T-cell (primary cell): Measurements from ENCODE around the gene KLHL35. TPM values are rescaled to one million over a fixed set of nuclear protein-coding genes. Genes with fewer than 3 reads are reported as not detected.
"Not testable (repeated sequence)": the region's sequence is repeated elsewhere in the genome, so short reads cannot be mapped to it uniquely, and the experiment has no call there.

Source experiments
- ATAC-seq, 4 experiments: fragments of 200-7000 bp in 3 of 4; fragments of 150-1000 bp in 1 of 4; cut with Tn5 transposase; replicated peaks in 1 of 4; 1 replicate in 3 of 4; 2 replicates in 1 of 4; pipeline ENCODE4 v1.10.0; 2021; ENCODE audit warnings: moderate library complexity in 3 of 4, mild to moderate bottlenecking in 2 of 4, moderate number of reproducible peaks in 1 of 4
- CTCF ChIA-PET, 2 donors: fragments of 300-600 bp; sonication (Branson Sonifier 250); formaldehyde crosslinking; loops; one replicate each; lab custom pipeline; 2022; ENCODE audit warnings: antibody characterized with exemption in 2 of 2; lab: Charles Lee
- POLR2A ChIA-PET, 2 donors: fragments of 300-600 bp; sonication (Branson Sonifier 250); formaldehyde crosslinking; loops; one replicate each; lab custom pipeline; 2022; ENCODE audit warnings: antibody characterized with exemption in 2 of 2; lab: Charles Lee
- DNase-seq, 35 experiments: peaks; one replicate each; pipeline versions ENCODE4 v3.0.0 to v3.0.0-alpha.2; 2013 to 2023
- H3K27ac ChIP-seq: one replicate; pipeline ENCODE4 v1.5.1; 2013; ENCODE audit warnings: low read length
- H3K27me3 ChIP-seq, 2 experiments: replicated peaks in 1 of 2; 1 replicate in 1 of 2; 2 replicates in 1 of 2; pipeline versions ENCODE4 v1.6.1 to v1.7.0; 2013; ENCODE audit warnings: low read length in 1 of 2, mixed read lengths in 1 of 2; ENCODE audit not compliant: control insufficient read depth in 2 of 2, insufficient read depth in 2 of 2; ENCODE audit errors: extremely low read depth in 1 of 2
- H3K36me3 ChIP-seq, 2 donors: 1 replicate in 1 of 2; 2 replicates in 1 of 2; pipeline versions ENCODE4 v1.6.1 to v1.7.0; 2013; ENCODE audit warnings: low read length in 1 of 2; ENCODE audit not compliant: control insufficient read depth in 2 of 2, insufficient read depth in 1 of 2; ENCODE audit errors: extremely low read depth in 1 of 2
- H3K4me1 ChIP-seq, 2 experiments: 1 replicate in 1 of 2; 2 replicates in 1 of 2; pipeline versions ENCODE4 v1.6.1 to v1.7.0; 2013; ENCODE audit warnings: low read length in 2 of 2, mixed read lengths in 1 of 2; ENCODE audit not compliant: insufficient read depth in 2 of 2, control insufficient read depth in 1 of 2; ENCODE audit errors: extremely low read depth in 1 of 2
- H3K4me3 ChIP-seq, 2 donors: 1 replicate in 1 of 2; 2 replicates in 1 of 2; pipeline versions ENCODE4 v1.5.1 to v1.7.0; 2013; ENCODE audit warnings: mild to moderate bottlenecking in 2 of 2, low read length in 1 of 2, moderate library complexity in 1 of 2; ENCODE audit not compliant: control insufficient read depth in 1 of 2; ENCODE audit errors: extremely low read depth in 1 of 2
- H3K9me3 ChIP-seq: 2 replicates; pipeline ENCODE4 v1.7.0; 2013
- H3K27ac Mint-ChIP-seq, 2 donors: one replicate each; pipeline ENCODE4 v1.8.0; 2020 to 2021; ENCODE audit warnings: mild to moderate bottlenecking in 2 of 2, mixed read lengths in 2 of 2
- H3K27me3 Mint-ChIP-seq, 2 donors: one replicate each; pipeline ENCODE4 v1.8.0; 2021 to 2022; ENCODE audit warnings: mixed read lengths in 2 of 2
- H3K36me3 Mint-ChIP-seq: one replicate; pipeline ENCODE4 v1.8.0; 2021; ENCODE audit warnings: mixed read lengths
- H3K4me1 Mint-ChIP-seq, 3 donors: one replicate each; pipeline ENCODE4 v1.8.0; 2020 to 2022; ENCODE audit warnings: mixed read lengths in 3 of 3, mild to moderate bottlenecking in 1 of 3
- H3K4me3 Mint-ChIP-seq, 3 donors: one replicate each; pipeline ENCODE4 v1.8.0; 2020 to 2022; ENCODE audit warnings: mild to moderate bottlenecking in 3 of 3, mixed read lengths in 3 of 3, moderate library complexity in 3 of 3
- H3K9me3 Mint-ChIP-seq, 3 donors: one replicate each; pipeline ENCODE4 v1.8.0; 2020 to 2022; ENCODE audit warnings: mixed read lengths in 3 of 3
- WGBS: methylation state at CpG from one replicate; pipeline ENCODE4 v1.1.5; 2013; ENCODE audit warnings: missing lambda C conversion rate; ENCODE audit not compliant: insufficient coverage; 5-methylcytosine and 5-hydroxymethylcytosine counted together
- total RNA-seq, 35 experiments: library from RNA in 6 of 35; stranded (reverse) in 6 of 35; fragments of 120-200 nt in 1 of 35; gene quantifications; one replicate each; pipeline versions ENCODE4 v1.2.1 to v1.2.4 and lab custom pipeline; 2013 to 2026

The KLHL35 gene
- total RNA-seq, 5 donors from 2014 or later (not counting 1 experiment from before 2014, with no cell fraction given) = 0.33 to 2.9 (median 1.5) TPM

DNA sequence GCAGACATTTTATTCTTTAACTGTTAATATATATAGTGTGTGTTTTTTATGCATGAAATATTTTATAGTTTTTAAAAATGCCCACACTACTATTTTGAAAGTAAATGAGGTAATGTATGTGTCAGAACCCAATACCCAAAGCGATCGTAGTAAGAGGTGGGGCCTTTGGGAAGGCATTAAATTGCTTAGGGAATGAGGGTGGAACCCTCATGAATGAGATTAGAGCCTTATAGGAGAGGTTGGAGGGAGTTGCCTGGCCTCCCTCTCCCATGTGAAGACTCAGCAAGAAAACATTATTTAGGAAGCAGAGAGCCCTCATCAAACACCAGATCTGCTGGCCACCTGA, 11.1 kb downstream of the KLHL35 start:
- no peaks in the 10 kb centered on the region for H3K27me3 Mint-ChIP-seq
- DNase-seq = no peak
- no peak overlapping the region for H3K27ac ChIP-seq
- H3K4me3 ChIP-seq = no peak overlapping the region
- peaks cover 0 to 4% (median 0%) of the 10 kb centered on the region in 3 donors for H3K4me1 Mint-ChIP-seq
- no peaks in the 10 kb centered on the region for H3K9me3 Mint-ChIP-seq
- CTCF ChIA-PET = no interaction called here
- WGBS = no CpG with 5 or more reads among the region's 2 CpGs
- H3K27me3 ChIP-seq = no peaks in the 10 kb centered on the region
- POLR2A ChIA-PET = no interaction called here
- peaks cover 4 to 7% of the 10 kb centered on the region in 2 donors for H3K36me3 ChIP-seq
- H3K4me1 ChIP-seq = no peaks in the 10 kb centered on the region
- no peak for ATAC-seq
- peak overlapping the region in 1 of 2 donors; percentile 68 for H3K27ac Mint-ChIP-seq
- no peaks in the 10 kb centered on the region for H3K9me3 ChIP-seq
- peaks cover 4% of the 10 kb centered on the region for H3K36me3 Mint-ChIP-seq
- no peak overlapping the region for H3K4me3 Mint-ChIP-seq

DNA sequence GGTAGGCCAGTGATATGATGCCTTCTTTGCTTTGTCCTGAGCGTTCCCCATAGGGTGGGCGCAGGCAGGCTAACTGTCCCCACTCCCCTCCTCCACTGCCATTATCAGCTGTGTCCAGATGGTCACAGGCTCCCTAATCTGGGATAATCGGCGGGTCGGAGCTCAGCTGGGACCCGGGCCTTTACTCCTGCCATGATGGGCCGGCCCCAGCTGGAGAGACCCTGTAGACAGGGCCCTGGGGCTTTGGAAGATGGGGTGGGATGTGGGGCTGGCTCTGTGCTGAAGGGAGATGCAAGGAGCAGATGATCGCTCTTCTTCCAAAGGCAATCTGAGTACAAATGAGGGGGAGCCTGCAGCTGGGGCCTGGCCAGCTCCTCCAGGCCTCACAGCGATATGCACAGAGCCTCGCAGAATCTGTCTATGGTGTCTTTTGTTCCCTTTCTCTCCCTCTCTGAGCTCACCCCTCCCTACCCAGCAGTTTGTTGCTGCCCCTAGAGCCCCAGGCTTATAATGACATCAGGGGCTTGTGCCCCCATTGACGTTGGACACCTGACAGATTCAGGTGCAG, 11.9 kb downstream of the KLHL35 start:
- DNase-seq (no peak), ATAC-seq (no peak)
- POLR2A ChIA-PET = interaction anchor here in 1 of 2 donors (1.0 kb wide), 1 partner anchor 13 kb away, joined by 3 read pairs; no protein-coding TSS in a partner anchor
- H3K27me3 Mint-ChIP-seq = no peaks in the 10 kb centered on the region
- CTCF ChIA-PET = no interaction called here
- H3K9me3 Mint-ChIP-seq = no peaks in the 10 kb centered on the region
- peaks cover 7% of the 10 kb centered on the region for H3K36me3 Mint-ChIP-seq
- no peak overlapping the region for H3K27ac Mint-ChIP-seq
- no peak overlapping the region for H3K4me3 Mint-ChIP-seq
- H3K4me3 ChIP-seq = no peak overlapping the region
- H3K27ac ChIP-seq = no peak overlapping the region
- H3K27me3 ChIP-seq = no peaks in the 10 kb centered on the region
- H3K4me1 Mint-ChIP-seq = no peaks in the 10 kb centered on the region
- 94% methylated on average over 5 of the region's 11 CpGs for WGBS
- peaks cover 4 to 7% of the 10 kb centered on the region in 2 donors for H3K36me3 ChIP-seq
- H3K4me1 ChIP-seq = no peaks in the 10 kb centered on the region
- no peaks in the 10 kb centered on the region for H3K9me3 ChIP-seq

DNA sequence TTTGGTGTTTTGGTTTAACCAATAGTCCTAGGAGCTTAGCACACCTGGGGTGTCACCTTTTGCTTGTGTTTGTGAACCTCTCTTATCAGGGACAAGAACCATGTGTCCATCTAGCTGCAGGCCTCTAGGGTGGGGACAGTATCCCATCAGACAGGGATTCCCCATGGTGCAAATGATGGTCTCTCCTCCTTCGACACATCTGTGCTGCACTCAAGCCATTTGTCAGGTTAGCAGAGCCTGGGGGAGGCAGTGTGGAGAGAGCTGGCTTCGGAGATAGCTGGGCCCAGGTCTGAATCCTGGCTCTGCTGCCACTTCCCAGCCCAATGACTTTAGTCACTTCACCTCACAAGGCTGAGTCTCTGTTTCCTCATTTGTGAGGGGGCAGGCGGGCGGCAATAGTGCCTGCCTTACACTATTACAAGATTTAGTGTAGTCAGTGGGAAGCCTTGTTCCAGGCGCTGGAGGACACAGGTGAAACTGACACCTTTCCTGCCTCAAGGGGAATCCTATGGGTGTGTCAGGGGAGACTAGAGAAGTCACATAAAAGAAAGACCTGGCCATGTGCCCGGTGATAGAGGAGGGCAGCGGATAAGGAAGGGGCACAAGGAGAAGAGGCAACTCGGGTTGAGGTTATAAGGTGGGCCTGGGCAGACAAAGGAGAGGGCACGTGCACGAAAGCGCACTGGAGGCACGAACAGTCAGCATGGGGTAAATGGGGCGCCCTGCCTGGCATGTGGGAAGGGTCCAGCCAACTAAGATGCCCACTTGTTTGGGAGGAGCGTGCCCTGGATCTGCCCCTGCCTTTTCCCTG, 12.6 kb downstream of the KLHL35 start:
- H3K36me3 ChIP-seq = peaks cover 4 to 7% of the 10 kb centered on the region in 2 donors
- POLR2A ChIA-PET = interaction anchor here in 1 of 2 donors (1.0 kb wide), 1 partner anchor 12 kb away, joined by 3 read pairs; no protein-coding TSS in a partner anchor

DNA sequence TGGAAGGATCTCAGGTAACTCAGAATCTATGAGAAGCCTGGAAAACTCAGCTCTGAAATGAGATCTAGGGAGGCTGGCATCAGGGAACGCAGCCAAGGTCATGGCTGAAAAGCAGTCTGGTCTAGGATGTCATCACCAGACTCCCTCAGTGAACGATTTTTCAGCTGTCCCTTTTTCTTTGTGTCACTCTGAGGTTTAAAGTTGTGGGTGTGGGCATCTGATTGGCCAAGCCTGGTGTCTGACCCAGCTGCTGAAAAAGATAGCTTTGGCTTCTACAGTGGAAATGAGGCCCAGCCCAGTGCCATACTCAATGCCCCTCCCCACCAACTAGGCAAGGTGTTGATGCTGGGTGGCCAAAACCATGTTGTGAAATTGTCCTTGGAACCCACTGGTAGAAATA, 19.1 kb downstream of the KLHL35 start:
- Mint-ChIP-seq H3K4me3 (no peak overlapping the region), H3K27me3 (no peaks in the 10 kb centered on the region), H3K27ac (no peak overlapping the region), H3K9me3 (no peaks in the 10 kb centered on the region), H3K36me3 (peaks cover 7% of the 10 kb centered on the region), H3K4me1 (peaks cover 0 to 2% (median 0%) of the 10 kb centered on the region in 3 donors)
- ATAC-seq (no peak), DNase-seq (no peak)
- ChIA-PET CTCF (interaction anchor here in 1 of 2 donors (0.7 to 1.0 kb wide), 2 partner anchors 26 to 685 kb away, joined by 3 to 4 read pairs; no protein-coding TSS in a partner anchor), POLR2A (no interaction called here)
- Histone ChIP-seq H3K27me3 (no peaks in the 10 kb centered on the region), H3K4me1 (no peaks in the 10 kb centered on the region), H3K9me3 (no peaks in the 10 kb centered on the region), H3K36me3 (peaks cover 4 to 25% of the 10 kb centered on the region in 2 donors), H3K27ac (no peak overlapping the region), H3K4me3 (no peak overlapping the region)
- 83% methylated on average over 2 of the region's 2 CpGs for WGBS

More for the DNA sequence above, 12.6 kb downstream of the KLHL35 start:
- H3K4me1 ChIP-seq = no peaks in the 10 kb centered on the region
- Mint-ChIP-seq H3K4me1 (no peaks in the 10 kb centered on the region), H3K36me3 (peaks cover 7% of the 10 kb centered on the region), H3K9me3 (no peaks in the 10 kb centered on the region), H3K27ac (no peak overlapping the region), H3K4me3 (no peak overlapping the region), H3K27me3 (no peaks in the 10 kb centered on the region)
- ATAC-seq (no peak), DNase-seq (no peak)
- WGBS = 92% methylated on average over 9 of the region's 14 CpGs
- no peak overlapping the region for H3K27ac ChIP-seq
- H3K27me3 ChIP-seq = no peaks in the 10 kb centered on the region
- no peak overlapping the region for H3K4me3 ChIP-seq
- CTCF ChIA-PET = no interaction called here
- H3K9me3 ChIP-seq = no peaks in the 10 kb centered on the region

DNA sequence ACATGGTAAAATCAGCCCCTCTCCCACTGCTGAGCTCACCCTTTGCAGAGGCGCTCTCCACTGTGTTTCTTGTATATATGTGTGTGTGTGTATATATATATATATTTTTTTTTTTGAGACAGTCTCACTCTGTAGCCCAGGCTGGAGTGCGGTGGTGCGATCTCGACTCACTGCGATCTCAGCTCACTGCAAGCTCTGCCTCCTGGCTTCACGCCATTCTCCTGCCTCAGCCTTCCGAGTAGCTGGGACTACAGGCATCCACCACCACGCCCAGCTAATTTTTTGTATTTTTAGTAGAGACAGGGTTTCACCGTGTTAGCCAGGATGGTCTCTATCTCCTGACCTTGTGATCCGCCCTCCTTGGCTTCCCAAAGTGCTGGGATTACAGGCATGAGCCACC, 19.9 kb downstream of the KLHL35 start:
- H3K4me3 ChIP-seq, H3K4me3 Mint-ChIP-seq, H3K9me3 Mint-ChIP-seq, H3K4me1 Mint-ChIP-seq, H3K9me3 ChIP-seq, H3K27me3 ChIP-seq, H3K27ac ChIP-seq, H3K27ac Mint-ChIP-seq, POLR2A ChIA-PET, H3K36me3 Mint-ChIP-seq, DNase-seq, ATAC-seq, H3K4me1 ChIP-seq, H3K27me3 Mint-ChIP-seq: not testable (repeated sequence)
- CTCF ChIA-PET = interaction anchor here in 1 of 2 donors (1.2 kb wide), 1 partner anchor 12 kb away, joined by 3 read pairs; no protein-coding TSS in a partner anchor
- 80% methylated on average over 1 of the region's 10 CpGs for WGBS
- H3K36me3 ChIP-seq = peaks cover 4 to 29% of the 10 kb centered on the region in 2 donors

DNA sequence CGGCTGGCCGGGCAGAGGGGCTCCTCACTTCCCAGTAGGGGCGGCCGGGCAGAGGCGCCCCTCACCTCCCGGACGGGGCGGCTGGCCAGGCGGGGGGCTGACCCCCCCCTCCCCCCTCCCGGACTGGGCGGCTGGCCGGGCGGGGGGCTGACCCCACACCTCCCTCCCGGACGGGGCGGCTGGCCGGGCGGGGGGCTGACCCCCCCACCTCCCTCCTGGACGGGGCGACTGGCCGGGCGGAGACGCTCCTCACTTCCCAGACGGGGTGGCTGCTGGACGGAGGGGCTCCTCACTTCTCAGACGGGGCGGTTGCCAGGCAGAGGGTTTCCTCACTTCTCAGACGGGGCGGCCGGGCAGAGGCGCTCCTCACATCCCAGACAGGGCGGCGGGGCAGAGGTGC, 23.0 kb downstream of the KLHL35 start:
- H3K4me1 ChIP-seq, DNase-seq, H3K27ac Mint-ChIP-seq, H3K27ac ChIP-seq, H3K27me3 Mint-ChIP-seq, CTCF ChIA-PET, POLR2A ChIA-PET, H3K4me3 ChIP-seq, H3K27me3 ChIP-seq, H3K4me3 Mint-ChIP-seq, H3K9me3 Mint-ChIP-seq, ATAC-seq, H3K9me3 ChIP-seq: not testable (repeated sequence)
- H3K36me3 Mint-ChIP-seq = peaks cover 21% of the 10 kb centered on the region
- H3K4me1 Mint-ChIP-seq = peaks cover 12 to 18% (median 14%) of the 10 kb centered on the region in 3 donors
- no CpG with 5 or more reads among the region's 33 CpGs for WGBS
- peaks cover 10 to 53% of the 10 kb centered on the region in 2 donors for H3K36me3 ChIP-seq
